Measurements from ENCODE around the gene ATP5PB.

ATP5PB gene

GRCh38 chr1:111446967-111447892 lies 2.0 kb upstream of the ATP5PB start:
- no peak for DNase-seq

GRCh38 chr1:111448482-111448917 lies 764 bp upstream of the ATP5PB start:
- DNase-seq: no peak

GRCh38 chr1:111449703-111450017 lies 396 bp downstream of the ATP5PB start:
- DNase-seq: no peak

- DNase-seq: no peak
These were observed 921 bp downstream of the ATP5PB start for GRCh38 chr1:111450185-111450584.

- no peak for DNase-seq
These were observed 3.3 kb downstream of the ATP5PB start for GRCh38 chr1:111452581-111452980.

GRCh38 chr1:111453706-111454105 lies 4.4 kb downstream of the ATP5PB start:
- DNase-seq: no peak

GRCh38 chr1:111454859-111455641 lies 5.8 kb downstream of the ATP5PB start:
- no peak for DNase-seq

- DNase-seq: no peak
These were observed 6.4 kb downstream of the ATP5PB start for GRCh38 chr1:111455642-111456031.

GRCh38 chr1:111461765-111462164 lies 12.5 kb downstream of the ATP5PB start:
- DNase-seq: no peak

- DNase-seq: no peak
These were observed 13.2 kb downstream of the ATP5PB start for GRCh38 chr1:111462370-111463028.

- no peak for DNase-seq
These were observed 13.9 kb downstream of the ATP5PB start for GRCh38 chr1:111463029-111463683.

- no peak for DNase-seq
These were observed 16.5 kb downstream of the ATP5PB start for GRCh38 chr1:111465754-111466153.

- DNase-seq: no peak
These were observed 17.2 kb downstream of the ATP5PB start for GRCh38 chr1:111466480-111466879.

GRCh38 chr1:111467865-111468716 lies 18.8 kb downstream of the ATP5PB start:
- no peak for DNase-seq

GRCh38 chr1:111468717-111469100 lies 19.4 kb downstream of the ATP5PB start:
- DNase-seq: no peak

- DNase-seq: no peak
These were observed 20.3 kb downstream of the ATP5PB start for GRCh38 chr1:111469539-111469938.

- no peak for DNase-seq
These were observed 21.3 kb downstream of the ATP5PB start for GRCh38 chr1:111470596-111470995.

GRCh38 chr1:111471012-111471411 lies 21.7 kb downstream of the ATP5PB start:
- peak; percentile 13 for DNase-seq

GRCh38 chr1:111471538-111471937 lies 22.3 kb downstream of the ATP5PB start:
- no peak for DNase-seq

- no peak for DNase-seq
These were observed 24.8 kb downstream of the ATP5PB start for GRCh38 chr1:111474106-111474505.

GRCh38 chr1:111474521-111474920 lies 25.3 kb downstream of the ATP5PB start:
- DNase-seq: no peak

- DNase-seq: no peak
These were observed 26.4 kb downstream of the ATP5PB start for GRCh38 chr1:111475701-111476100.
